Astrocyte (in vitro differentiated cells and primary cell): ENCODE results near the gene STYX. TPM values are rescaled to one million over a fixed set of nuclear protein-coding genes. Genes with fewer than 3 reads are reported as not detected.

ENCODE experiments used
- DNase-seq: peaks from one replicate; pipeline ENCODE4 v3.0.0-alpha.2; 2010; ENCODE audit warnings: low read depth
- FAIRE-seq: peaks from 2 replicates; lab custom pipeline; 2011; peaks lifted over from hg19 to GRCh38; lab: Jason Lieb, UNC
- H2AFZ ChIP-seq: 2 replicates; pipeline ENCODE4 v1.6.0; 2012; ENCODE audit warnings: low read depth, low read length, inconsistent platforms
- H3K27ac ChIP-seq: 2 replicates; pipeline ENCODE4 v1.5.1; 2011; ENCODE audit warnings: low read depth, low read length, inconsistent platforms
- H3K27me3 ChIP-seq: 2 replicates; pipeline ENCODE4 v1.6.0; 2011; ENCODE audit warnings: low read length, inconsistent platforms; ENCODE audit not compliant: insufficient read depth
- H3K36me3 ChIP-seq: 2 replicates; pipeline ENCODE4 v1.5.1; 2011; ENCODE audit warnings: low read length, inconsistent platforms; ENCODE audit not compliant: insufficient read depth
- H3K4me1 ChIP-seq: 2 replicates; pipeline ENCODE4 v1.5.1; 2011; ENCODE audit warnings: low read length, inconsistent platforms; ENCODE audit not compliant: insufficient read depth
- H3K4me2 ChIP-seq: 2 replicates; pipeline ENCODE4 v1.6.0; 2012; ENCODE audit warnings: low read length, inconsistent platforms
- H3K4me3 ChIP-seq: 2 replicates; pipeline ENCODE4 v1.5.1; 2011; ENCODE audit warnings: low read depth, mild to moderate bottlenecking, low read length, inconsistent platforms; ENCODE audit not compliant: insufficient read depth
- H3K79me2 ChIP-seq: 2 replicates; pipeline ENCODE4 v1.6.0; 2012; ENCODE audit warnings: mild to moderate bottlenecking, low read length, inconsistent platforms; ENCODE audit not compliant: insufficient read depth
- H3K9ac ChIP-seq: 2 replicates; pipeline ENCODE4 v1.6.0; 2012; ENCODE audit warnings: mild to moderate bottlenecking, low read length, inconsistent platforms
- H3K9me3 ChIP-seq: 2 replicates; pipeline ENCODE4 v1.5.1; 2012; ENCODE audit warnings: low read depth, mild to moderate bottlenecking, low read length, inconsistent platforms; ENCODE audit not compliant: insufficient read depth
- H4K20me1 ChIP-seq: 2 replicates; pipeline ENCODE4 v1.6.0; 2012; ENCODE audit warnings: low read length, inconsistent platforms; ENCODE audit not compliant: insufficient read depth
- H3K27ac Mint-ChIP-seq: one replicate; pipeline ENCODE4 v1.8.0; 2021; ENCODE audit warnings: mild to moderate bottlenecking, mixed read lengths; ENCODE audit not compliant: unreplicated experiment
- H3K27me3 Mint-ChIP-seq: one replicate; pipeline ENCODE4 v1.8.0; 2021; ENCODE audit warnings: low read depth, mixed read lengths; ENCODE audit not compliant: unreplicated experiment
- H3K36me3 Mint-ChIP-seq: one replicate; pipeline ENCODE4 v1.8.0; 2021; ENCODE audit warnings: low read depth, mixed read lengths; ENCODE audit not compliant: unreplicated experiment
- H3K4me1 Mint-ChIP-seq: one replicate; pipeline ENCODE4 v1.8.0; 2021; ENCODE audit warnings: low read depth, mixed read lengths; ENCODE audit not compliant: unreplicated experiment
- H3K4me3 Mint-ChIP-seq: one replicate; pipeline ENCODE4 v1.8.0; 2021; ENCODE audit warnings: mild to moderate bottlenecking, moderate library complexity, mixed read lengths; ENCODE audit not compliant: unreplicated experiment
- H3K9me3 Mint-ChIP-seq: one replicate; pipeline ENCODE4 v1.8.0; 2021; ENCODE audit warnings: mild to moderate bottlenecking, mixed read lengths; ENCODE audit not compliant: unreplicated experiment
- EZH2 ChIP-seq: IDR thresholded peaks from 2 replicates; pipeline ENCODE4 v1.6.1; 2012; ENCODE audit warnings: mild to moderate bottlenecking, low read length, inconsistent platforms; ENCODE audit not compliant: insufficient read depth
- total RNA-seq: library from RNA; stranded (reverse); gene quantifications from 2 replicates; pipeline ENCODE4 v1.2.1, GENCODE V29; 2021
- TF ChIP-seq, protein P1 (sequence below): IDR thresholded peaks from 2 replicates; pipeline ENCODE4 v1.5.1; 2011; ENCODE audit warnings: low read depth, mild to moderate bottlenecking, inconsistent platforms, low read length, moderate library complexity; ENCODE audit not compliant: insufficient read depth

The STYX gene
- total RNA-seq, 1 donor from 2014 or later = 26.3 TPM

GRCh38 chr14:52706724-52707706 is 23.0 kb upstream of the STYX start, which contains the start of gene PSMC6:
PSMC6 (plus strand) TSS chr14:52707200; CDS start chr14:52707220, 20 bp downstream.
- Histone ChIP-seq H3K27me3 (no peaks in the 10 kb centered on the region), H4K20me1 (peaks cover 33% of the 10 kb centered on the region), H3K36me3 (peaks cover 22% of the 10 kb centered on the region), H3K9ac (peak within 1 kb of the TSS; percentile 97), H3K79me2 (peaks cover 48% of the 10 kb centered on the region), H3K4me2 (peak within 1 kb of the TSS; percentile 93), H3K27ac (peak within 1 kb of the TSS; percentile 94), H3K9me3 (no peaks in the 10 kb centered on the region), H3K4me1 (peaks cover 20% of the 10 kb centered on the region), H3K4me3 (peak within 1 kb of the TSS; percentile 90), H2AFZ (peak within 1 kb of the TSS; percentile 95)
- Mint-ChIP-seq H3K4me1 (peaks cover 15% of the 10 kb centered on the region), H3K4me3 (peak within 1 kb of the TSS; percentile 100), H3K9me3 (no peaks in the 10 kb centered on the region), H3K36me3 (peaks cover 4% of the 10 kb centered on the region), H3K27ac (peak within 1 kb of the TSS; percentile 98), H3K27me3 (no peaks in the 10 kb centered on the region)
- DNase-seq = peak; percentile 73
- TF ChIP-seq, protein P1, sequence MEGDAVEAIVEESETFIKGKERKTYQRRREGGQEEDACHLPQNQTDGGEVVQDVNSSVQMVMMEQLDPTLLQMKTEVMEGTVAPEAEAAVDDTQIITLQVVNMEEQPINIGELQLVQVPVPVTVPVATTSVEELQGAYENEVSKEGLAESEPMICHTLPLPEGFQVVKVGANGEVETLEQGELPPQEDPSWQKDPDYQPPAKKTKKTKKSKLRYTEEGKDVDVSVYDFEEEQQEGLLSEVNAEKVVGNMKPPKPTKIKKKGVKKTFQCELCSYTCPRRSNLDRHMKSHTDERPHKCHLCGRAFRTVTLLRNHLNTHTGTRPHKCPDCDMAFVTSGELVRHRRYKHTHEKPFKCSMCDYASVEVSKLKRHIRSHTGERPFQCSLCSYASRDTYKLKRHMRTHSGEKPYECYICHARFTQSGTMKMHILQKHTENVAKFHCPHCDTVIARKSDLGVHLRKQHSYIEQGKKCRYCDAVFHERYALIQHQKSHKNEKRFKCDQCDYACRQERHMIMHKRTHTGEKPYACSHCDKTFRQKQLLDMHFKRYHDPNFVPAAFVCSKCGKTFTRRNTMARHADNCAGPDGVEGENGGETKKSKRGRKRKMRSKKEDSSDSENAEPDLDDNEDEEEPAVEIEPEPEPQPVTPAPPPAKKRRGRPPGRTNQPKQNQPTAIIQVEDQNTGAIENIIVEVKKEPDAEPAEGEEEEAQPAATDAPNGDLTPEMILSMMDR = no peak
- no peak for TF ChIP-seq EZH2
- FAIRE-seq = no peak

DNA sequence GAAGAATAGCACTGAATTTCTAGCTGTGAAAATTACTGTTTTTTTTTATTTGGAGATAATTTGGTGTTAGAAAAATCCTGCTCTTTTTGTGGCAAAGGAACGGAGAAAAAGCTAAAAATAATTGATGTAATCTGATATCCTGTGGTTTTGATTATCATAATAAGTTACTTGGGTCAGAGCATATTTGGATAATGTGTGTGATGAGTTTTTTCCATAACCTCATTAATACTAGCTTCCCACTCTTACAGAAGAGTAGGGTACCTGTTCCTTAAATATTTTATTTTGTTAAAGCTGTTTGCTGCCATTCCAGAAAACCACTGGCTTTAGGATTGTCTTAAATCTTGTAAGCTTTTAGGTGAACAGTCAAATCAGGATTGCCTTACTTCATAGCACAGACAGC is 18.3 kb upstream of the STYX start:
- Histone ChIP-seq H2AFZ (no peak overlapping the region), H3K9me3 (no peaks in the 10 kb centered on the region), H3K27me3 (no peaks in the 10 kb centered on the region), H3K36me3 (peaks cover 55% of the 10 kb centered on the region), H3K4me2 (no peak overlapping the region), H3K4me1 (peaks cover 15% of the 10 kb centered on the region), H3K79me2 (peaks cover 63% of the 10 kb centered on the region), H4K20me1 (peaks cover 45% of the 10 kb centered on the region), H3K4me3 (no peak overlapping the region), H3K9ac (no peak overlapping the region), H3K27ac (no peak overlapping the region)
- Mint-ChIP-seq H3K9me3 (no peaks in the 10 kb centered on the region), H3K4me1 (peaks cover 12% of the 10 kb centered on the region), H3K36me3 (peaks cover 14% of the 10 kb centered on the region), H3K27ac (no peak overlapping the region), H3K27me3 (no peaks in the 10 kb centered on the region), H3K4me3 (no peak overlapping the region)
- FAIRE-seq (no peak), DNase-seq (peak; percentile 67)
- TF ChIP-seq, protein P1 = no peak
- TF ChIP-seq EZH2 = no peak
